HG03354 (cell line): ENCODE results near the gene RBPJL.

Source experiments
- ATAC-seq: cut with Tn5 transposase; IDR thresholded peaks from one replicate; pipeline ENCODE4 v1.9.1; 2021; ENCODE audit warnings: mild to moderate bottlenecking; ENCODE audit not compliant: unreplicated experiment, poor library complexity, severe bottlenecking

Gene RBPJL

GRCh38 chr20:45306431-45306982 lies at the start of gene RBPJL:
Gene RBPJL (plus strand): TSS chr20:45306840. CDS start chr20:45306923, 83 bp downstream.
- no peak for ATAC-seq

- no peak for ATAC-seq
These were observed 49.5 kb upstream of the RBPJL start for GRCh38 chr20:45257161-45257560.

- no peak for ATAC-seq
These were observed 48.9 kb upstream of the RBPJL start for GRCh38 chr20:45257711-45258110.

- ATAC-seq, result no peak
These were observed 48.4 kb upstream of the RBPJL start for GRCh38 chr20:45258259-45258658.

- ATAC-seq, result no peak
These were observed 48.0 kb upstream of the RBPJL start for GRCh38 chr20:45258664-45259063.

- ATAC-seq, result no peak
These were observed 42.9 kb upstream of the RBPJL start for GRCh38 chr20:45263556-45264266.

GRCh38 chr20:45266977-45267376 lies 39.7 kb upstream of the RBPJL start:
- no peak for ATAC-seq

GRCh38 chr20:45268531-45268930 lies 38.1 kb upstream of the RBPJL start:
- ATAC-seq, result no peak

GRCh38 chr20:45269056-45269455 lies 37.6 kb upstream of the RBPJL start:
- ATAC-seq, result no peak

- no peak for ATAC-seq
These were observed 36.8 kb upstream of the RBPJL start for GRCh38 chr20:45269754-45270270.

- ATAC-seq, result no peak
These were observed 31.3 kb upstream of the RBPJL start for GRCh38 chr20:45275338-45275737.

GRCh38 chr20:45279992-45280391 lies 26.6 kb upstream of the RBPJL start:
- no peak for ATAC-seq

GRCh38 chr20:45282700-45283550 lies 23.7 kb upstream of the RBPJL start:
- no peak for ATAC-seq

- no peak for ATAC-seq
These were observed 23.0 kb upstream of the RBPJL start for GRCh38 chr20:45283551-45284057.

GRCh38 chr20:45288376-45288775 lies 18.3 kb upstream of the RBPJL start:
- no peak for ATAC-seq

GRCh38 chr20:45288860-45289259 lies 17.8 kb upstream of the RBPJL start:
- no peak for ATAC-seq

- no peak for ATAC-seq
These were observed 16.5 kb upstream of the RBPJL start for GRCh38 chr20:45289942-45290676.

- ATAC-seq, result no peak
These were observed 15.8 kb upstream of the RBPJL start for GRCh38 chr20:45290677-45291355.

GRCh38 chr20:45291526-45291925 lies 15.1 kb upstream of the RBPJL start:
- no peak for ATAC-seq
